B cell (primary cell): Measurements from ENCODE around the gene SIPA1L2. TPM values are rescaled to one million over a fixed set of nuclear protein-coding genes. Genes with fewer than 3 reads are reported as not detected.

Experiments used
- ATAC-seq: fragments of 200-7000 bp; cut with Tn5 transposase; one replicate; pipeline ENCODE4 v1.10.0; 2021; ENCODE audit warnings: low read depth, mild to moderate bottlenecking, moderate number of reproducible peaks, moderate library complexity
- CTCF ChIA-PET: fragments of 350-600 bp; sonication (Branson Sonifier 250); formaldehyde crosslinking; loops from one replicate; lab custom pipeline; 2021; ENCODE audit warnings: antibody characterized with exemption, inconsistent platforms; lab: Charles Lee
- POLR2A ChIA-PET: fragments of 350-600 bp; sonication (Branson Sonifier 250); formaldehyde crosslinking; loops from one replicate; lab custom pipeline; 2021; ENCODE audit warnings: antibody characterized with exemption; lab: Charles Lee
- DNase-seq: peaks from one replicate; pipeline ENCODE4 v3.0.0; 2013
- H2AFZ ChIP-seq: 2 replicates; pipeline ENCODE4 v1.6.1; 2012; ENCODE audit warnings: mild to moderate bottlenecking, low read depth, low read length; ENCODE audit not compliant: insufficient read depth, poor library complexity, severe bottlenecking
- H3K27ac ChIP-seq, 2 donors: 1 replicate in 1 of 2; 2 replicates in 1 of 2; pipeline ENCODE4 v1.5.1; 2012 to 2013; ENCODE audit warnings: low read length in 2 of 2, mild to moderate bottlenecking in 2 of 2, moderate library complexity in 1 of 2
- H3K27me3 ChIP-seq, 4 experiments: fragments of 200-600 bp in 1 of 4; sonication (generic) in 1 of 4; replicated peaks in 1 of 4; 1 replicate in 2 of 4; 2 replicates in 2 of 4; pipeline versions ENCODE4 v1.6.1 to v1.7.0; 2013 to 2016; ENCODE audit warnings: low read length in 3 of 4, mild to moderate bottlenecking in 2 of 4, mixed read lengths in 1 of 4, moderate library complexity in 1 of 4; ENCODE audit not compliant: insufficient read depth in 4 of 4, control insufficient read depth in 3 of 4; ENCODE audit errors: control extremely low read depth in 1 of 4
- H3K36me3 ChIP-seq, 2 experiments: replicated peaks in 1 of 2; 1 replicate in 1 of 2; 2 replicates in 1 of 2; pipeline versions ENCODE4 v1.6.1 to v1.7.1; 2013; ENCODE audit warnings: low read length in 1 of 2; ENCODE audit not compliant: insufficient read depth in 2 of 2, control insufficient read depth in 1 of 2; ENCODE audit errors: control extremely low read depth in 1 of 2, extremely low read depth in 1 of 2
- H3K4me1 ChIP-seq, 2 donors: fragments of 200-600 bp in 1 of 2; sonication (generic) in 1 of 2; 1 replicate in 1 of 2; 2 replicates in 1 of 2; pipeline versions ENCODE4 v1.5.1 to v1.6.1; 2013 to 2017; ENCODE audit warnings: low read length in 2 of 2; ENCODE audit not compliant: control insufficient read depth in 2 of 2, insufficient read depth in 2 of 2
- H3K4me2 ChIP-seq: replicated peaks from 2 replicates; pipeline ENCODE3; 2012; ENCODE audit warnings: mild to moderate bottlenecking, low read depth, low read length; ENCODE audit not compliant: poor library complexity, severe bottlenecking
- H3K4me3 ChIP-seq, 5 experiments: fragments of 200-600 bp in 1 of 5; sonication (generic) in 1 of 5; 1 replicate in 3 of 5; 2 replicates in 2 of 5; pipeline versions ENCODE4 v1.5.1 to v1.7.0; 2011 to 2016; ENCODE audit warnings: low read length in 4 of 5, mild to moderate bottlenecking in 4 of 5, low read depth in 2 of 5, control low read depth in 1 of 5, moderate library complexity in 1 of 5; ENCODE audit not compliant: insufficient read depth in 1 of 5; ENCODE audit errors: control extremely low read depth in 1 of 5, extremely low read depth in 1 of 5
- H3K79me2 ChIP-seq: fragments of 200-600 bp; sonication (generic); one replicate; pipeline ENCODE4 v1.6.0; 2016; ENCODE audit warnings: low read length; ENCODE audit not compliant: control insufficient read depth, insufficient read depth
- H3K9ac ChIP-seq: fragments of 200-600 bp; sonication (generic); 2 replicates; pipeline ENCODE4 v1.6.1; 2017; ENCODE audit warnings: mild to moderate bottlenecking, low read length, moderate library complexity
- H3K9me3 ChIP-seq, 3 donors: one replicate each; pipeline versions ENCODE4 v1.6.1 to v1.7.1; 2013; ENCODE audit warnings: low read length in 2 of 3; ENCODE audit not compliant: control insufficient read depth in 2 of 3, insufficient read depth in 1 of 3; ENCODE audit errors: control extremely low read depth in 1 of 3
- H4K20me1 ChIP-seq: 2 replicates; pipeline ENCODE4 v1.6.0; 2012; ENCODE audit warnings: mild to moderate bottlenecking, low read length; ENCODE audit not compliant: insufficient read depth, control insufficient read depth, poor library complexity, severe bottlenecking
- H3K27ac Mint-ChIP-seq: one replicate; pipeline ENCODE4 v1.8.0; 2021; ENCODE audit warnings: mixed read lengths
- H3K27me3 Mint-ChIP-seq: one replicate; pipeline ENCODE4 v1.8.0; 2021; ENCODE audit warnings: mixed read lengths
- H3K4me1 Mint-ChIP-seq: one replicate; pipeline ENCODE4 v1.8.0; 2021; ENCODE audit warnings: mixed read lengths
- H3K4me3 Mint-ChIP-seq: one replicate; pipeline ENCODE4 v1.8.0; 2021; ENCODE audit warnings: mixed read lengths
- H3K9me3 Mint-ChIP-seq: one replicate; pipeline ENCODE4 v1.8.0; 2022; ENCODE audit warnings: mixed read lengths; ENCODE audit not compliant: insufficient read depth
- EZH2 ChIP-seq: IDR thresholded peaks from 2 replicates; pipeline ENCODE4 v1.6.1; 2012; ENCODE audit warnings: borderline replicate concordance, low read depth, mild to moderate bottlenecking, moderate library complexity, low read length; ENCODE audit not compliant: insufficient read depth, poor library complexity, severe bottlenecking
- WGBS: methylation state at CpG from one replicate; pipeline ENCODE4 v1.1.5; 2013; ENCODE audit warnings: missing lambda C conversion rate; ENCODE audit not compliant: insufficient coverage; 5-methylcytosine and 5-hydroxymethylcytosine counted together
- intact Hi-C: fragments of 100-400 bp; cut with micrococcal nuclease; formaldehyde crosslinking; loops from one replicate; pipeline ENCODE4 v1.10.0; 2022
- polyA plus RNA-seq: library from polyadenylated mRNA; depleted of rRNA; stranded (reverse); fragments of >200 nt; gene quantifications from 2 replicates; pipeline ENCODE4 v1.2.3, GENCODE V29; 2012
- total RNA-seq, 2 donors: library from RNA; stranded (reverse); fragments of 120-200 nt in 1 of 2; gene quantifications; 1 replicate in 1 of 2; 2 replicates in 1 of 2; pipeline versions ENCODE4 v1.2.3 to v1.2.4, GENCODE V29; 2013 to 2022
- TF ChIP-seq, protein P1 (sequence below): fragments of 200-600 bp; IDR thresholded peaks from one replicate; pipeline ENCODE4 v1.8.0; 2022; ENCODE audit warnings: antibody characterized with exemption, mild to moderate bottlenecking

The SIPA1L2 gene
- total and polyA plus RNA-seq, 2 donors (not counting 1 experiment from before 2014, with no cell fraction given) = 0.07 TPM

- CTCF ChIA-PET = no interaction called here
Observed at GRCh38 chr1:232675898-232676297, 46.0 kb upstream of the SIPA1L2 start.

GRCh38 chr1:232675260-232675659 is 45.3 kb upstream of the SIPA1L2 start:
- TF ChIP-seq, protein P1, sequence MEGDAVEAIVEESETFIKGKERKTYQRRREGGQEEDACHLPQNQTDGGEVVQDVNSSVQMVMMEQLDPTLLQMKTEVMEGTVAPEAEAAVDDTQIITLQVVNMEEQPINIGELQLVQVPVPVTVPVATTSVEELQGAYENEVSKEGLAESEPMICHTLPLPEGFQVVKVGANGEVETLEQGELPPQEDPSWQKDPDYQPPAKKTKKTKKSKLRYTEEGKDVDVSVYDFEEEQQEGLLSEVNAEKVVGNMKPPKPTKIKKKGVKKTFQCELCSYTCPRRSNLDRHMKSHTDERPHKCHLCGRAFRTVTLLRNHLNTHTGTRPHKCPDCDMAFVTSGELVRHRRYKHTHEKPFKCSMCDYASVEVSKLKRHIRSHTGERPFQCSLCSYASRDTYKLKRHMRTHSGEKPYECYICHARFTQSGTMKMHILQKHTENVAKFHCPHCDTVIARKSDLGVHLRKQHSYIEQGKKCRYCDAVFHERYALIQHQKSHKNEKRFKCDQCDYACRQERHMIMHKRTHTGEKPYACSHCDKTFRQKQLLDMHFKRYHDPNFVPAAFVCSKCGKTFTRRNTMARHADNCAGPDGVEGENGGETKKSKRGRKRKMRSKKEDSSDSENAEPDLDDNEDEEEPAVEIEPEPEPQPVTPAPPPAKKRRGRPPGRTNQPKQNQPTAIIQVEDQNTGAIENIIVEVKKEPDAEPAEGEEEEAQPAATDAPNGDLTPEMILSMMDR = no peak
- TF ChIP-seq EZH2 = no peak
- Histone ChIP-seq H3K9ac (no peak overlapping the region), H3K27ac (no peak overlapping the region), H3K36me3 (no peaks in the 10 kb centered on the region), H3K4me1 (no peaks in the 10 kb centered on the region), H3K27me3 (no peaks in the 10 kb centered on the region), H3K79me2 (no peaks in the 10 kb centered on the region), H3K4me2 (no peak overlapping the region), H3K9me3 (peaks cover 0 to 6% (median 2%) of the 10 kb centered on the region in 3 donors), H2AFZ (no peak overlapping the region), H3K4me3 (no peak overlapping the region), H4K20me1 (no peaks in the 10 kb centered on the region)
- intact Hi-C loops = no loop called here
- Mint-ChIP-seq H3K27me3 (peaks cover 12% of the 10 kb centered on the region), H3K27ac (no peak overlapping the region), H3K4me3 (no peak overlapping the region), H3K4me1 (peaks cover 5% of the 10 kb centered on the region), H3K9me3 (peaks cover 3% of the 10 kb centered on the region)
- WGBS = 96% methylated on average over 5 of the region's 5 CpGs
- CTCF ChIA-PET = no interaction called here
- POLR2A ChIA-PET = no interaction called here
- no peak for ATAC-seq
- DNase-seq = no peak

More at GRCh38 chr1:232675898-232676297, 46.0 kb upstream of the SIPA1L2 start:
- Mint-ChIP-seq H3K27ac (no peak overlapping the region), H3K4me1 (peaks cover 5% of the 10 kb centered on the region), H3K27me3 (peaks cover 15% of the 10 kb centered on the region), H3K4me3 (no peak overlapping the region), H3K9me3 (peaks cover 3% of the 10 kb centered on the region)
- H3K36me3 ChIP-seq = no peaks in the 10 kb centered on the region
- H3K79me2 ChIP-seq = no peaks in the 10 kb centered on the region
- H2AFZ ChIP-seq = no peak overlapping the region
- no peak for DNase-seq
- H3K4me3 ChIP-seq = no peak overlapping the region
- intact Hi-C loops = no loop called here
- H3K9me3 ChIP-seq = peaks cover 0 to 6% (median 0%) of the 10 kb centered on the region in 3 donors
- TF ChIP-seq, protein P1 = no peak
- no peak for TF ChIP-seq EZH2
- H3K4me1 ChIP-seq = no peaks in the 10 kb centered on the region
- H3K4me2 ChIP-seq = no peak overlapping the region
- H4K20me1 ChIP-seq = no peaks in the 10 kb centered on the region
- no peaks in the 10 kb centered on the region for H3K27me3 ChIP-seq
- H3K27ac ChIP-seq = no peak overlapping the region
- 83% methylated on average over 1 of the region's 1 CpG for WGBS
- POLR2A ChIA-PET = no interaction called here
- H3K9ac ChIP-seq = no peak overlapping the region
- ATAC-seq = no peak
